Astrocyte (in vitro differentiated cells and primary cell): Measurements from ENCODE around the gene DAAM2.

Experiments used
- CTCF ChIP-seq: IDR thresholded peaks from 2 replicates; pipeline ENCODE4 v1.5.1; 2011; ENCODE audit warnings: low read depth, mild to moderate bottlenecking, inconsistent platforms, low read length, moderate library complexity; ENCODE audit not compliant: insufficient read depth
- EZH2 ChIP-seq: IDR thresholded peaks from 2 replicates; pipeline ENCODE4 v1.6.1; 2012; ENCODE audit warnings: mild to moderate bottlenecking, low read length, inconsistent platforms; ENCODE audit not compliant: insufficient read depth

GRCh38 chr6:39942903-39943580, 150.9 kb downstream of the DAAM2 start:
- TF ChIP-seq CTCF (no peak), EZH2 (no peak)
